OCI-LY1 (cell line): ENCODE data around the gene LRRC4B.

ENCODE experiments used
- H2AFZ ChIP-seq: fragments of 200-600 bp; sonication (generic), shearing (Covaris generic); 2 replicates; pipeline ENCODE4 v1.6.0; 2014; ENCODE audit warnings: antibody characterized with exemption, mild to moderate bottlenecking, low read length
- H3F3A ChIP-seq: fragments of 200-600 bp; sonication (generic), shearing (Covaris generic); 2 replicates; pipeline ENCODE4 v1.6.0; 2014; ENCODE audit warnings: mild to moderate bottlenecking, antibody characterized with exemption, low read length, moderate library complexity; ENCODE audit not compliant: insufficient read depth
- H3K27ac ChIP-seq: fragments of 200-600 bp; sonication (generic); 2 replicates; pipeline ENCODE4 v1.5.1; 2014; ENCODE audit warnings: low read length, mixed run types, mild to moderate bottlenecking, low read depth; ENCODE audit not compliant: poor library complexity, severe bottlenecking
- H3K27me3 ChIP-seq: fragments of 200-600 bp; sonication (generic); 2 replicates; pipeline ENCODE4 v1.6.0; 2014; ENCODE audit warnings: antibody characterized with exemption, mild to moderate bottlenecking, low read length, moderate library complexity; ENCODE audit not compliant: insufficient read depth
- H3K36me3 ChIP-seq: fragments of 200-600 bp; sonication (generic); 2 replicates; pipeline ENCODE4 v1.6.1; 2014; ENCODE audit warnings: mild to moderate bottlenecking, antibody characterized with exemption, low read length, moderate library complexity, mixed read lengths; ENCODE audit not compliant: insufficient read depth
- H3K4me1 ChIP-seq: fragments of 200-600 bp; sonication (generic); 2 replicates; pipeline ENCODE4 v1.5.1; 2014; ENCODE audit warnings: mild to moderate bottlenecking, low read length, moderate library complexity; ENCODE audit not compliant: insufficient read depth, severe bottlenecking
- H3K4me2 ChIP-seq: fragments of 200-600 bp; sonication (generic), shearing (Covaris generic); 2 replicates; pipeline ENCODE4 v1.6.1; 2014; ENCODE audit warnings: low read length
- H3K4me3 ChIP-seq: fragments of 200-600 bp; sonication (generic); 2 replicates; pipeline ENCODE4 v1.5.1; 2014; ENCODE audit warnings: low read length, low read depth, mild to moderate bottlenecking, mixed read lengths; ENCODE audit not compliant: poor library complexity, severe bottlenecking
- H3K79me2 ChIP-seq: fragments of 200-600 bp; shearing (Covaris generic); 2 replicates; pipeline ENCODE4 v1.6.1; 2016; ENCODE audit warnings: mixed run types, low read length, mixed read lengths; ENCODE audit not compliant: insufficient read depth
- H3K9ac ChIP-seq: fragments of 200-600 bp; sonication (generic), shearing (Covaris generic); 2 replicates; pipeline ENCODE4 v1.6.1; 2014; ENCODE audit warnings: mild to moderate bottlenecking, low read length, mixed read lengths
- H3K9me2 ChIP-seq: fragments of 200-600 bp; sonication (generic), shearing (Covaris generic); 2 replicates; pipeline ENCODE4 v1.6.1; 2014; ENCODE audit warnings: low read depth, mild to moderate bottlenecking, low read length, mixed read lengths
- H3K9me3 ChIP-seq: fragments of 200-600 bp; shearing (Covaris generic); 2 replicates; pipeline ENCODE4 v1.6.1; 2014; ENCODE audit warnings: low read length, mixed read lengths
- H4K20me1 ChIP-seq: fragments of 200-600 bp; sonication (generic), shearing (Covaris generic); 2 replicates; pipeline ENCODE4 v1.6.0; 2016; ENCODE audit warnings: mild to moderate bottlenecking, low read length; ENCODE audit not compliant: insufficient read depth
- CTCF ChIP-seq: fragments of 200-600 bp; sonication (generic), shearing (Covaris generic); IDR thresholded peaks from 2 replicates; pipeline ENCODE4 v1.5.1; 2017; ENCODE audit warnings: mild to moderate bottlenecking, antibody characterized with exemption, low read length, moderate library complexity, mixed read lengths
- EZH2 ChIP-seq: fragments of 200-600 bp; sonication (generic), shearing (Covaris generic); IDR thresholded peaks from 2 replicates; pipeline ENCODE4 v1.8.0; 2017; ENCODE audit warnings: borderline replicate concordance, mixed run types, mild to moderate bottlenecking, antibody characterized with exemption, low read length, moderate library complexity, mixed read lengths

The LRRC4B gene

GRCh38 chr19:50549059-50549926 is 18.9 kb downstream of the LRRC4B start:
- Histone ChIP-seq H3F3A (no peaks in the 10 kb centered on the region), H3K36me3 (no peaks in the 10 kb centered on the region), H3K9ac (no peak overlapping the region), H3K27me3 (peaks cover 4% of the 10 kb centered on the region; the same call in 1 of the 2 replicates), H3K4me3 (no peak overlapping the region), H3K4me2 (no peak overlapping the region), H3K9me3 (no peaks in the 10 kb centered on the region), H3K79me2 (no peaks in the 10 kb centered on the region), H3K4me1 (no peaks in the 10 kb centered on the region), H3K9me2 (no peaks in the 10 kb centered on the region), H4K20me1 (no peaks in the 10 kb centered on the region), H2AFZ (no peak overlapping the region), H3K27ac (no peak overlapping the region)
- TF ChIP-seq EZH2 (no peak), CTCF (no peak)

- Histone ChIP-seq H3K27me3 (peaks cover 4% of the 10 kb centered on the region; the same call in 1 of the 2 replicates), H3K4me3 (no peak overlapping the region), H3K9me3 (no peaks in the 10 kb centered on the region), H4K20me1 (no peaks in the 10 kb centered on the region), H3K36me3 (no peaks in the 10 kb centered on the region), H3K4me1 (no peaks in the 10 kb centered on the region), H3K4me2 (no peak overlapping the region), H3F3A (no peaks in the 10 kb centered on the region), H2AFZ (no peak overlapping the region), H3K79me2 (no peaks in the 10 kb centered on the region), H3K9me2 (no peaks in the 10 kb centered on the region), H3K27ac (no peak overlapping the region), H3K9ac (no peak overlapping the region)
- TF ChIP-seq CTCF (no peak), EZH2 (no peak)
Observed at GRCh38 chr19:50548191-50549058, 19.8 kb downstream of the LRRC4B start.

GRCh38 chr19:50547385-50548190 is 20.6 kb downstream of the LRRC4B start:
- H3K79me2 ChIP-seq = no peaks in the 10 kb centered on the region
- no peaks in the 10 kb centered on the region for H3F3A ChIP-seq
- H3K4me1 ChIP-seq = no peaks in the 10 kb centered on the region
- no peak overlapping the region for H2AFZ ChIP-seq
- no peak overlapping the region for H3K4me2 ChIP-seq
- H3K27ac ChIP-seq = no peak overlapping the region
- TF ChIP-seq EZH2 (no peak), CTCF (no peak)
- peaks cover 4% of the 10 kb centered on the region; the same call in 1 of the 2 replicates for H3K27me3 ChIP-seq
- H3K9ac ChIP-seq = no peak overlapping the region
- H4K20me1 ChIP-seq = no peaks in the 10 kb centered on the region
- no peaks in the 10 kb centered on the region for H3K9me2 ChIP-seq
- H3K4me3 ChIP-seq = no peak overlapping the region
- no peaks in the 10 kb centered on the region for H3K36me3 ChIP-seq
- no peaks in the 10 kb centered on the region for H3K9me3 ChIP-seq
